IMR-90 (cell line): ENCODE data around the gene DOCK9.

Source experiments
- FOS ChIP-seq: fragments of 150-350 bp; IDR thresholded peaks from 2 replicates; pipeline ENCODE4 v1.6.1; 2016; ENCODE audit warnings: low read depth, low read length
- RFX5 ChIP-seq: IDR thresholded peaks from 2 replicates; pipeline ENCODE4 v1.8.0; 2012; ENCODE audit warnings: low read depth, mild to moderate bottlenecking, low read length, moderate library complexity
- TF ChIP-seq, protein P1 (sequence below): conservative IDR thresholded peaks from 2 replicates; pipeline ENCODE4 v1.5.1; 2012; ENCODE audit warnings: mild to moderate bottlenecking, low read depth, low read length, improper control_type of control experiment
- TF ChIP-seq, protein P2 (sequence below): fragments of 150-350 bp; IDR thresholded peaks from 2 replicates; pipeline ENCODE4 v1.6.1; 2016; ENCODE audit warnings: low read depth, mild to moderate bottlenecking, low read length, moderate library complexity, borderline replicate concordance
- TF ChIP-seq, protein P3 (sequence below): fragments of 150-350 bp; IDR thresholded peaks from 2 replicates; pipeline ENCODE4 v1.6.1; 2017; ENCODE audit warnings: mild to moderate bottlenecking, antibody characterized with exemption, low read length, low read depth

DNA sequence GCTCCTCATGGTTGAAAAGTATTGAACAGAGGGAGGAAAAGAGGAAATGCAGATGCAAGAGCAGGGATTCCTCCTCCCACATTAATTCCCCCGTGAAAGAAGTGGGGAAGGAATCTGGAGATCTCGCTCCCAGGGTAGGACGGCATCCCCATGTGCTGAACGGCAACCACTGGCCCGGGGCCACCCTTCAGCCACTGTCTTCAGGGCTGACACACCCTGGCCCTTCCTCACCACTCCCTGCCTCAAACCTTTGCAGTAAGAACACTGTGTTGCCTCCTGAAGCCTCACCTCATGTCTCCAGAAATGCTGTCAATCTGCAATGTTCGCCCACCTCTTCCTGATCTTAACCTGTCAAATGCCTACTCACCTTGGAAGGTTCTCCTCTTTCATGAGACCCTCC is 10.9 kb upstream of the DOCK9 start:
- TF ChIP-seq, protein P1, sequence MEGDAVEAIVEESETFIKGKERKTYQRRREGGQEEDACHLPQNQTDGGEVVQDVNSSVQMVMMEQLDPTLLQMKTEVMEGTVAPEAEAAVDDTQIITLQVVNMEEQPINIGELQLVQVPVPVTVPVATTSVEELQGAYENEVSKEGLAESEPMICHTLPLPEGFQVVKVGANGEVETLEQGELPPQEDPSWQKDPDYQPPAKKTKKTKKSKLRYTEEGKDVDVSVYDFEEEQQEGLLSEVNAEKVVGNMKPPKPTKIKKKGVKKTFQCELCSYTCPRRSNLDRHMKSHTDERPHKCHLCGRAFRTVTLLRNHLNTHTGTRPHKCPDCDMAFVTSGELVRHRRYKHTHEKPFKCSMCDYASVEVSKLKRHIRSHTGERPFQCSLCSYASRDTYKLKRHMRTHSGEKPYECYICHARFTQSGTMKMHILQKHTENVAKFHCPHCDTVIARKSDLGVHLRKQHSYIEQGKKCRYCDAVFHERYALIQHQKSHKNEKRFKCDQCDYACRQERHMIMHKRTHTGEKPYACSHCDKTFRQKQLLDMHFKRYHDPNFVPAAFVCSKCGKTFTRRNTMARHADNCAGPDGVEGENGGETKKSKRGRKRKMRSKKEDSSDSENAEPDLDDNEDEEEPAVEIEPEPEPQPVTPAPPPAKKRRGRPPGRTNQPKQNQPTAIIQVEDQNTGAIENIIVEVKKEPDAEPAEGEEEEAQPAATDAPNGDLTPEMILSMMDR: no peak
- TF ChIP-seq, protein P2, sequence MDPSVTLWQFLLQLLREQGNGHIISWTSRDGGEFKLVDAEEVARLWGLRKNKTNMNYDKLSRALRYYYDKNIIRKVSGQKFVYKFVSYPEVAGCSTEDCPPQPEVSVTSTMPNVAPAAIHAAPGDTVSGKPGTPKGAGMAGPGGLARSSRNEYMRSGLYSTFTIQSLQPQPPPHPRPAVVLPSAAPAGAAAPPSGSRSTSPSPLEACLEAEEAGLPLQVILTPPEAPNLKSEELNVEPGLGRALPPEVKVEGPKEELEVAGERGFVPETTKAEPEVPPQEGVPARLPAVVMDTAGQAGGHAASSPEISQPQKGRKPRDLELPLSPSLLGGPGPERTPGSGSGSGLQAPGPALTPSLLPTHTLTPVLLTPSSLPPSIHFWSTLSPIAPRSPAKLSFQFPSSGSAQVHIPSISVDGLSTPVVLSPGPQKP: no peak
- TF ChIP-seq RFX5: no peak
- TF ChIP-seq, protein P3, sequence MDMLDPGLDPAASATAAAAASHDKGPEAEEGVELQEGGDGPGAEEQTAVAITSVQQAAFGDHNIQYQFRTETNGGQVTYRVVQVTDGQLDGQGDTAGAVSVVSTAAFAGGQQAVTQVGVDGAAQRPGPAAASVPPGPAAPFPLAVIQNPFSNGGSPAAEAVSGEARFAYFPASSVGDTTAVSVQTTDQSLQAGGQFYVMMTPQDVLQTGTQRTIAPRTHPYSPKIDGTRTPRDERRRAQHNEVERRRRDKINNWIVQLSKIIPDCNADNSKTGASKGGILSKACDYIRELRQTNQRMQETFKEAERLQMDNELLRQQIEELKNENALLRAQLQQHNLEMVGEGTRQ: no peak
- no peak for TF ChIP-seq FOS
